Stimulated activated CD8-positive, alpha-beta memory T cell treated with anti-CD3 and anti-CD28 coated beads, Interleukin-4, amount 100 ng/mL, for 24 hours (primary cell): ENCODE measurements around the gene PCK2.
"Not testable (repeated sequence)": the region's sequence is repeated elsewhere in the genome, so short reads cannot be mapped to it uniquely, and the experiment has no call there.

ENCODE experiments used
- DNase-seq: peaks from one replicate; pipeline ENCODE4 v3.0.0-alpha.2; 2020; ENCODE audit warnings: low read depth

Gene PCK2

DNA sequence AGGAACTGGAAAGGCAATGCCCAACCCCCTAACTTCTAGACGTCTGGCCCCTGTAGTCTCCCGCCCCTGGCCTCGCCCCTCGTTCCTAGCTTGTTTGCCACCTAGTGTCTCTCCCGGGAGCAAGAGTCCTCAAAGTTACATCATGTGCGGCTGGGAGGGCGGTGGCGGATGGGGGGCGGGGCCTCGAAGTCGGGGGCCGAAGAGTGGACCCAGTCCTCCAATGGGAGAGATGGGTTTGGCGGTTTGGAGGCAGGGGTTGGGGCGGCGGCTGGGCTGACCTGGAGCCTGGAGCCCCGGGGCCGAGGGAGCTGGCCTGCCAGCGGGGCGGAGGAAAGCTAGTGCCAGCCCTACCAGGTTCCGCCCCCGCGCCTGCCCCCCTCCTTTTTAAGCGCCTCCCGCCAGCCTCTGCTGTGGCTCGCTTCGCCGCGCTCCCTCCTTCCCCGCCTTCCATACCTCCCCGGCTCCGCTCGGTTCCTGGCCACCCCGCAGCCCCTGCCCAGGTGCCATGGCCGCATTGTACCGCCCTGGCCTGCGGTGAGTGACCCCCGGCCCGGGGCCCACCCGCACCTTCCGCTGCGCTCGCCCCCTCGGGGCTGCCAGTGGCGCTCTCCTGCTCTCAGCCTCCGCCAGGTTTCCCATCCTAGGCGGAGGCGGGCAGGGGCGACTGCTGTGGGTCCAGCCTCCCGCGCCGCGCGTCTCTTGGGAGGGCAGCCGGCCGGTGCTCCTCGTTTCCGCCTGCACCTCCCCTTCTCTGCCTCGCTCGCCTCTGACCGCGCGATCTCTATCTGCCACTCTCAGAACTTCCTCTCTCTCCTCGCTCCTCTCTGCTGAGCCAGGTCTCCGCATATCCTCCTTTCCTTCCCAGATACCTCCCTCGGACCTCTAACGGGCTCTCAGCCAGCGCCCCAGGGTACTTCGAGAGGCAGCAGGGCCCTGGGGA is at the start of gene PCK2:
TSS of gene PCK2 (plus strand) at position 411 of the 940 bp plus-strand sequence. CDS start at position 506, 95 bp downstream.
- DNase-seq: peak; percentile 82

DNA sequence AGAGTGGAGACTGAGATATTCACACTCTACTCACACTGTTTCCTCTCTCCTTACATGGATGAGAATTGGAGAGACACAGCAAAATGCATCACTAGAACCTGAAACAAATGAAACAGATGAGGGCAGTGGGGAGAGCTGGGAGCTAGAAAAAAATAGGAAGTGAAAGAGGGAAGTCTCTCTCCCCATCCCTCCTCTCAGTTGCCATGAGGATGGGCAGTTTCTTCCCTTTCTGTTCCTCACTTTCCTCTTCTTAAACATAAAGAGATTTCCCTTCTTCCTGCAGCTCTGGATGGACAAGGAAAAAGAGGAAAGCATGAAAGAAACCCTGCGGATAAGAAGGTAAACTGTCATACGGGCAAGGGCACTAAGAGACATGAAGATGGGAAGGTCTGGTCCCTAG is 45.1 kb upstream of the PCK2 start:
- not testable (repeated sequence) for DNase-seq

DNA sequence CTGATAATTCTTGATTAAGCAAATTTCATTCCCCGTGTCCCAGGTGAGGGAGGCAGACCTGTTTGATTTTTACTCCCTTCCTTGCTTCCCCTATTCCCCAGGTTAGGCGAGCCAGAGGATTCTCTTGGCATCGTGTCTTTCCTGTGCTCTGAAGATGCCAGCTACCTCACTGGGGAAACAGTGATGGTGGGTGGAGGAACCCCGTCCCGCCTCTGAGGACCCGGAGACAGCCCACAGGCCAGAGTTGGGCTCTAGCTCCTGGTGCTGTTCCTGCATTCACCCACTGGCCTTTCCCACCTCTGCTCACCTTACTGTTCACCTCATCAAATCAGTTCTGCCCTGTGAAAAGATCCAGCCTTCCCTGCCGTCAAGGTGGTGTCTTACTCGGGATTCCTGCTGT is 43.4 kb upstream of the PCK2 start:
- not testable (repeated sequence) for DNase-seq

DNA sequence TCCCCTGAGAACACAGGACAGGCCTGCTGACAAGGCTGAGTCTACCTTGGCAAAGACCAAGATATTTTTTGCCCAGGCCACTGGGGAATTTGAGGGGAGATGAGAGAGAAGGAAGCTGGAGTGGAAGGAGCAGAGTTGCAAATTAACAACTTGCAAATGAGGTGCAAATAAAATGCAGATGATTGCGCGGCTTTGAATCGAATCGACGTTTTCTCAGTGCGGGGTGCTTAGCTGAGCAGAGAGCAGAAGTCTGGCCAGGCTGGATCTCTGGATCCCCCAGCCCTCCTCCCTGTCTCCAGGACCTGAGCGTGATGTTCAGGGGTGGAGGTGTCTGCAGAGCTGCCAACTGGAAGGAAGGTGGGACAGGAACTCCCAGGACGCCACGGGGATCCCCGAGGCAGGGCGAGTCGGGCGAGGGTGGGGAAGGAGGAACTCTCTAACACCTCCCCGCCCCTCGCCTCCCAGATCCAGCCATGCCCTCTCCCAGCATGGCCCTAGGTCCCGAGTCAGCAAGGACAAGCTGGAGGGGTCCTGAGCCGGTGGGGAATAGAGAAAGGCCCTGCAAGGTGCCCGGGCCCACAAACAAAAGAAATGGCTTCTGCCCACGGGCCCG is 42.8 kb upstream of the PCK2 start:
- no peak for DNase-seq

DNA sequence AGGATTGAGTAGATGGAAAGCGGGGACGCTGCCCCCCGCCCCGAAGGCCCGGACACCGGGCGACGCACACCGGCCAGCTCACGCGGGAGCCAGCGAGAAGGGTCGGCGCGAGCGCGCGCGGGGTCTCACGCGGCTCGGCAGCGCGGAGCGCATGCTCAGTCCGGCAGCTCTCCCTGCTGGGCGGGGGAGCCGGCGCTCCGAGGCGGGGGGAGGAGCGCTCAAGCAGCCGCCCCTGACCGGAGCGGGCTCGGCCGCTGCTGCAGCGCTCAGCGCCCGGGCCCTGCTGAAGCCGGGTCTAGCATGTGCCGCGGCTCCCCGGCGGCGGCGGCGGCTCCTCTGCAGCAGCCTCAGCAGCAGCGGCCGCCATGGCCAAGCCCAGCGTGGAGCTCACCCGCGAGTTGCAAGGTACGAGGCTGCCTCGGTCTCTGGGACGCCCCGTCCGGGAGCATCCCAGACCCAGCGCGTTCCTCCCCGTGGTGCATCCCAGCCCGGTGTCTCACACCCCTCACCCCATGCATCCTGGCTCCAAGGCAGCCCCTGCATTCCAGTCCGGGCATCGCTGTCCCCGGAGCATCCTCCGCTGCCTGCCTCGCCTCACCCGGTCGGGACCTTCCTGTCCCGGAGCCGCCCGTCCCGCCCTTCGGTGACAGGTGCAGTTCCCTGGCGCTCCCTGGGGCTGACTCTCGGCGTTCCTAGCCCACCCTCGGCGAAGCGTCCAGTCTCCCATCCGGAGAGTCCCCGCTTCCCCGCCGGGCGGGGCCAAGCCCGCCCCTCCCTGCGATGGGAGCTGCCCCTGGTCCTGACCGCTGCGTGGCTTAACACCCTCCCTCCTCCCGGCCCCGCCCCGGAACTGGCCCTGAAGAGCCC is 42.1 kb upstream of the PCK2 start, which contains the start of gene CARMIL3:
TSS of gene CARMIL3 (plus strand) at position 221 of the 867 bp plus-strand sequence. CDS start at position 366, 145 bp downstream.
- DNase-seq: peak; percentile 44

DNA sequence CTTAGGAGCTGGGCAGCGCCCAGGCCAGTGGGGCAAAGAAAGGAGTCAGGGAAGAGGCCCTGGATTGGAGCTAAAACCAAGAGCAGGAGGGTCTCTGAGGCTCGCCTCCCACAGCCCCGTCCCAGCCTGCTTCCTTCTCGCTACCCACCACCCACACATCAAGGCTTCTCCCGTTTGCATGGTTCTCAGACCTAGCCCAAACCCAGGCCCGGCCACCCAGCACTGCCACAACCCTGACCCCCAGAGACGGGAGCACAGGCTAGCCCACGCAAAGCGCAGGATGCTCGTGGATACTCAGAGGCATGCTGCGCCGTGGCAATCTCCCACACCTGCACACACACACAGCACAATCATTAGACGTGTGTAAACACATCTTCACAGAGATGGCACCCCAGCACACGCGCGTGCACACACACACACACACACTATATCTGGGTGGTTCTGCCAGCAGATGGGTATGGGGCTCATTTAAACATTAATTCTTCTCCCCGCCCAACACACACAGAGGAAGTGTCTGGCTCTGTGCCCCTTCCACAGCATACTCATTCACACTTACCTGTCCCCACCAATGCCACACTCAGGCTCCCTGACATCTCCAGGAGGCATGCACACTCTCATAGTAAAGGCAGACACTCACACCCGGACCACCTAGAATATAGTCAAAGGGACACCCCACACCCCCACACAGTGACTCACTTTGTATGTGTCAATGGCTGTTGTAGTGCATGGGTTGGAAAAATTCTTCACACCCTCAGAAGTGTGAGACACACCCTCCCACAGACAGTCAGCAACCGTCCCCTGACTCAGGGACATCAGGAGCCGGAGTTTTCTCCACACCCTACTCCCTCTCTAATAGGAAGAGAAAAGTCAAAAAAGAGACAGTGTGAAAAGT is 41.2 kb upstream of the PCK2 start:
- peak; percentile 66 for DNase-seq

DNA sequence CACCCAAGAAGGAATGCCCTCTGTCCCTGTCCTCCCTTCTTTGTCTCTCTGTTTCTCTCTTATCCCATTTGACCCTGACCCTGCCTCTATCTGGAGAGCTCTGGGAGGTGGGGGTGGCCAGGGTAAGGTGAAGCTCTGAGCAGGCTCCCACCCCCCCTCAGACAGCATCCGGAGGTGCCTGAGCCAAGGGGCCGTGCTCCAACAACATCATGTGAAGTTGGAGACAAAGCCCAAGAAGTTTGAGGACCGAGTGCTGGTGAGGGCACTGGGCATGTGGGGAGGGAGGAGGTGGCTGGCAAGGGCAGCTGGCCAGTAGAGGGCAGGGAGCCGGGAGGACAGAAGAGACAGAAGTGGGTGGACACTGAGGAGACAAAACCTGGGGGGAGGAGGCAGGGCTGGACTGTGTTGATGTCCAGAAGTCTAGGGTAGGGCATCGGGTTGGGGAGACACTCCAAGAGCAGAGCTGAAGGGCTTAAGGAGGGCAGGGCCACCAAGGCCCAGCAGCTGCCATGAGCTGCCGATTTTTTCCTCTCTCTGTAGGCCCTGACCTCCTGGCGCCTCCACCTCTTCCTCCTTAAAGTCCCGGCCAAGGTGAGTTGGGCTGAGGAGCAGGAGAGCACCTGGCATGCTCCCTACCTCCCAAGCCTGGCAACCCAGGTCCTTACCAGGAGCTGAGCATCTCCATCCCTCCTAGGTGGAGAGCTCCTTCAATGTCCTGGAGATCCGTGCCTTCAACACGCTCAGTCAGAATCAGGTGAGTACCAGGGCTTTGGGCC is 40.4 kb upstream of the PCK2 start:
- DNase-seq: no peak

DNA sequence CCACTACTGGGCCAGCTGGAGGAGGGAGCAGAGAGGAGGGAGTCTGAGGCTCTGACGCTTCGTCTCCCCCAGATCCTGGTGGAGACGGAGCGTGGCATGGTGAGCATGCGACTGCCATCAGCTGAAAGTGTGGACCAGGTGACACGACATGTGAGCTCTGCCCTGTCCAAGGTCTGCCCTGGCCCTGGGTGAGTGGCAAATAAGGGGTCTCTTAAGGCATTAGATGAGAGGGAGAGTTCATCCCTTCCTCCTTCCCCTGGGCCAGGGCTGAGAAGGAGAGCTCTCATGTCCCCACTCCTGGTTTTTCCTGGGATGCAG is 39.8 kb upstream of the PCK2 start:
- DNase-seq: no peak

DNA sequence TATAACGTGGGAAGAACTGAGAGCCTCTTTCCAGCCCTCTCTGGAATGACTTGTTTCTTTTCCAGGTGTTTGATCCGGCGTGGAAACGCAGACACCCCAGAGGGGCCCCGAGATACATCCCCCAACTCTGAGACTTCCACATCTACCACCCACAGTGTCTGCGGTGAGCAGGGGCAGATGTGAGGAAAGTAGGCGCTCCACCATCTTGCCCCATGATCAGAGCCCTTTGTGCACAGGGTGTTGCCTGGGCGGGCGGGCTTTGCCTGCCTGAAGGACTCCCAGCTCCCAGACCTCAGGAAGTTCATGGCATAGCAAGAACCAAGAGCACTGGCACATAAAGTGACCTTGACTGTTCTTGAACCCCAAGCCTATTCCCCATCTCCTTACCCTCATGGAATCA is 39.5 kb upstream of the PCK2 start:
- DNase-seq: no peak

DNA sequence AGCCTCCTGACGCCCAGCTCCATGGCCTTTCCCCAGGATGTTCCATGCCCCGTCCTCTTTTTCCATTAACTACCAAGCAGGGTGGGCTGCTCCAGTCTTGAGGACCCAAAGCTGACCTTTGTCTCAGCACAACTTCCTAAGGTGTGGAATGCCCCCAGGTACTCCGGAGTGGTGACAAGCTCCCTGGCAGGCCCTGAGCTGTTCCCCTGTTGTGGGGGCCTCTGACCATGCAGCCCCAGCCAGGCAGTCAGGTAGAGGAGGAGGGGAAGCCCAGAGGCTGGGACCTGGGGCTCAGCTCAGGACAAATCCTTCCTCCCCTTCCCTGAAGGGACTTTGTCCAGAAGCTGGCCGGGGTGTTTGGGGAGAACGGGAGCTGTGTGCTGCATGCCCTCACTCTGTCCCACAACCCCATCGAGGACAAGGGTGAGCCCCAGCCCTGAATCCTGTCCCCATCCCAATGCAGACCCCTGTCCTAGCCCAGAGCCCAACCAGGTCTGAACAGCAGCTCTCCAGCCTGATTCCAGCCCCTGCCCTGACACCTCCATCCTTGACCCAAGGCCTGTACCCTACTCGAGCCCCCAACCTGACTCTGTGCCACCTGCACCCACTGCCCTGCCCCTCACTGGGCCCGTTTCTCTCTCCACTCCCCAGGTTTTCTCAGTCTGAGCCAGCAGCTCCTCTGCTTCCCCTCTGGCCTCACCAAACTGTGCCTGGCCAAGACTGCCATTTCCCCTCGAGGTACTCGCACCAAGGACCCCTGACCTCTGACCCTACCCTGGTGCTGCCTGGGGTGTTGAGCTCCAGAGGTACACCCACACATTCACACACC is 37.9 kb upstream of the PCK2 start:
- DNase-seq: no peak

DNA sequence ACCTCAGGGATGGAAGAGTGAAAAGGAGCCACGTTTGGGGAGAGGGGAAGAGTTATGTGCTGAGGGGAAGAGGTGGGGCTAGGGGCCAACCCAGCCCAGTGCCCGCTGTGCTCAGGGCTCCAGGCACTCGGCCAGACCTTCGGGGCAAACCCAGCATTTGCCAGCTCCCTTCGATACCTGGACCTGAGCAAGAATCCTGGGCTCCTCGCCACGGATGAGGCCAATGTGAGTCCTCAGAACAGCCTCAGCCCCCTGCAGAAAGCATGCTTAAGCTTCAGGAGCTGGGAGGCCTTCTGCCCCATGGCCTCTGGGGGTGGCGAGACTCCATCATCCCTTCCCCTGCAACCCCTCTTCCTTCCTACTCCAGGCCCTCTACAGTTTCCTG is 37.3 kb upstream of the PCK2 start:
- no peak for DNase-seq

DNA sequence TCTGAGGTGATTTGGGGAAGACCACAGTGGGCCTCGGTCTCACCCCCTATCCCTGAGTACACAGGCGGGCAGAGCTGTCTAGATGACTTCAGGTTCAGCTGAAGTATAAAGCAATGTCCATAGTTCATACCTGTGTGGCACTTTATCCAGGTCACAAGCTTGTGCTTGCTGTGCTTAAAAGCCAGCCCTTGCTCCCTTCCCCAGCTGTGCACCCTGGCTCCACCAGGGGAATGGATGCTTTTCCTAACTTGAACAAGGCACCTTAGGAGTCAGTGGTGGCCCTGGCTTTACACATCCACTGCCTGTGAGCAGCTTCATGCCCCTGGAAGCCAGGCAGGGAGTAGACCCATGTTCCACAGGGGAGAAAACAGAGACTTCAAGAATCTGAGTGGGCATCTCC is 36.8 kb upstream of the PCK2 start:
- DNase-seq: no peak

DNA sequence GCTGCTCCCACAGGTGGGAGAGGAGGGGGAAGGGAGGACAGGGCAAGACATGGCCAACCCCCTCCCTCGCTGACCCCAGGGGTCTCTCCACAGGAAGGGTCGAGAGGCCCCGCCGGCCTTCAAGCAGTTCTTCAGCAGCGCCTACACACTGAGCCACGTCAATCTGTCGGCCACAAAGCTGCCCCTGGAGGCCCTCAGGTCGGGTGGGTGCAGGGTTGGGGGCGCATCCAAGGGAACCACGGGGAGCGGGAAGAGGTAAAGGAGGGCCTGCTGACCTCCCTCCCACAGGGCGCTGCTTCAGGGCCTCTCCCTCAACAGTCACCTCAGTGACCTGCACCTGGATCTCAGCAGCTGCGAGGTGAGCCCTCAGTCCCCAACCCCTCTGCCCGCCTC is 36.2 kb upstream of the PCK2 start:
- no peak for DNase-seq

DNA sequence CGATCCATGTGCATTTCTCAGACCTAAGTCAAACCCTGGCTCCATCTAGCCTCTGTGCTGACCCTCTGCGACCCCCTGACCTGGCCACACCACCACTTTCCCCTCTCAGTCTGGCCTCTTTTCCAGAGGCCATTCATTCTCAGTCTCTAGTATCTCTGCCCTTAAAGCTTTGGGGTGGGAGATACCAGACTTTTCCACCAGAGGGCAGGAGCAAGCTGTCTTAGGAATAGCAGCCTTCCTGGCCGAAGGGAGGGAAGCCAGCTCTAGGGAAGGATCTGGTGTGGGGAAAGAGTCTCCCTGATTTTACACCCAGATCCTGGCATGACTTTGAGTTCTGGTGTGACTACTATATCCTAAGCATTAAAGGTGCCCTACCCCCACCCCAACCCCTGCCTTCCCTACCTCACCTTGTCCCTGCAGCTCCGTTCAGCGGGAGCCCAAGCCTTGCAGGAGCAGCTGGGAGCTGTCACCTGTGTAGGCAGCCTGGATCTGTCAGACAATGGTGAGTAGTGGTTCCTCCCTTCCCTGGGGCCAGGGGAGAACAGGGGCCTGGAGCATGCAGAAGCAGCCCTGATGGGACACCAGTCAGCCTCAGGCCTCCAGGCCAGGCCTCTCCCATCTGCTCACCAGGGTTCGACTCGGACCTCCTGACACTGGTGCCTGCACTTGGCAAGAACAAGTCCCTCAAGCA is 35.7 kb upstream of the PCK2 start:
- no peak for DNase-seq

DNA sequence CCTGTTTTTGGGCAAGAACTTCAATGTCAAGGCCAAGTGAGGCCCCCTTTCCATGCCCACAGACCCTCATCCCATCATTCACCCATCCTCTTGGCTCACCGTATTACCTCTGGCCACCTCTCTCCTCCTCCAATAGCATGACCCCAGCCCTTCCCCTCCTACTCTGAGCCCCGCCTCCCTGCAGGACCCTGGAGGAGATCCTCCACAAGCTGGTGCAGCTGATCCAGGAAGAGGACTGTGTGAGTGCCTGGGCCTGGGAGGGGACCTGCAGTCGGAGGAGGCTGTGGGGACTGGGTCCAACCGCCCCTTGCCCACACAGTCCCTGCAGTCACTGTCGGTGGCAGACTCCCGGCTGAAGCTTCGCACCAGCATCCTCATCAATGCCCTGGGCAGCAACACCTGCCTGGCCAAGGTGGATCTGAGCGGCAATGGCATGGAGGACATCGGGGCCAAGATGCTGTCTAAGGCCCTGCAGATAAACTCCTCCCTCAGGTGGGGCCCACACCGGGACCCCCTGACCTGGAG is 35.1 kb upstream of the PCK2 start:
- DNase-seq: no peak

DNA sequence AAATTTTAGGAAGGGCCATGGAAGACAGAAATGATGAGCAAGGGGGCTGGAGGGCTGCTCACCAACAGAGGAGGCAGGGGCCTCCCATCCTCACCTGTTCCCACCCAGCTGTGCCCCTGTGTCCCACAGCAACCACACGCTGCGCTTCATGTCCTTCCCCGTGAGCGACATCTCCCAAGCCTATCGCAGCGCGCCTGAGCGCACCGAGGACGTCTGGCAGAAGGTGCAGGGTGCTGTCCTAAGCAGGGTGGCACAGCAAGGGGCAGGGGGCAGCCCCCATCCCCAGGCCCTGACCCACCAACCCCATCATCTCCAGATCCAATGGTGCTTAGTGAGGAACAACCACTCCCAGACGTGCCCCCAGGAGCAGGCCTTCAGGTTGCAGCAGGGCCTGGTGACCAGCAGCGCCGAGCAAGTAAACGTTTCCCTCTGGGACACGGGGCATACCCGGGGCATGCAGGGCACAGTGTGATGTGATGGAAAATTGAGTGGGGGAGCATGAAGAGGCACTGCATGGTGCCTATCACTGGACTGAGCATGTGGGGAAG is 34.2 kb upstream of the PCK2 start:
- DNase-seq: no peak

DNA sequence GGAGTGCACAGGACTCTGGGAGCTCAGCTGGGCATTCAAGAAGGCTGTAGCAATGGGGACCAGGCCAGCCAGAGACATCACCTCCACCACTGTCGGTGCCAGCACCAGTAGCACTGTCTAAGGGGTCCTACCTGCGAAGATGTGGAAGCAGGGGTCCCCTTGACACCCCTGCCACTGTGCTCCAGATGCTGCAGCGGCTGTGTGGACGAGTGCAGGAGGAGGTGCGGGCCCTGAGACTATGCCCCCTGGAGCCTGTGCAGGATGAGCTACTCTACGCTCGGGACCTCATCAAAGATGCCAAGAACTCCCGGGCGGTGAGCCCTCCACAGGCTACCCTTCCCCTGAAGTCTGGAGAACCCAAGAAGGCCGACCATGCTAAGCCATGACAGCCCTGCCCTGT is 33.7 kb upstream of the PCK2 start:
- no peak for DNase-seq
